ENCODE results near the gene PPP2R5C.
"Not testable (repeated sequence)": the region's sequence is repeated elsewhere in the genome, so short reads cannot be mapped to it uniquely, and the experiment has no call there.

The PPP2R5C gene

GRCh38 chr14:101761032-101761880 is at the start of gene PPP2R5C:
Gene PPP2R5C, plus strand, starts transcription at chr14:101761709. Its CDS starts 185 bp downstream, at chr14:101761894.
- peak in 50 of 51 donors; percentile 55 to 96 (median 82) for DNase-seq

GRCh38 chr14:101711857-101712233 is 49.7 kb upstream of the PPP2R5C start:
- DNase-seq, result not testable (repeated sequence)

- DNase-seq, result not testable (repeated sequence)
Measured at GRCh38 chr14:101712341-101712740, 49.2 kb upstream of the PPP2R5C start.

- DNase-seq, result not testable (repeated sequence)
Measured at GRCh38 chr14:101713091-101713490, 48.4 kb upstream of the PPP2R5C start.

- DNase-seq, result no peak
Measured at GRCh38 chr14:101713621-101714349, 47.7 kb upstream of the PPP2R5C start.

- no peak for DNase-seq
Measured at GRCh38 chr14:101714394-101714793, 47.1 kb upstream of the PPP2R5C start.

GRCh38 chr14:101715210-101716076 is 46.1 kb upstream of the PPP2R5C start:
- no peak for DNase-seq

GRCh38 chr14:101716077-101716950 is 45.2 kb upstream of the PPP2R5C start:
- DNase-seq, result no peak

- no peak for DNase-seq
Measured at GRCh38 chr14:101716956-101717662, 44.4 kb upstream of the PPP2R5C start.

- no peak for DNase-seq
Measured at GRCh38 chr14:101717663-101718490, 43.6 kb upstream of the PPP2R5C start.

GRCh38 chr14:101719045-101719645 is 42.4 kb upstream of the PPP2R5C start:
- DNase-seq, result no peak

GRCh38 chr14:101719708-101720107 is 41.8 kb upstream of the PPP2R5C start:
- DNase-seq, result no peak

GRCh38 chr14:101721111-101721510 is 40.4 kb upstream of the PPP2R5C start:
- no peak for DNase-seq

- no peak for DNase-seq
Measured at GRCh38 chr14:101721951-101722661, 39.4 kb upstream of the PPP2R5C start.

- no peak for DNase-seq
Measured at GRCh38 chr14:101723061-101723595, 38.4 kb upstream of the PPP2R5C start.

- not testable (repeated sequence) for DNase-seq
Measured at GRCh38 chr14:101725652-101726051, 35.9 kb upstream of the PPP2R5C start.

- DNase-seq, result no peak
Measured at GRCh38 chr14:101726295-101726953, 35.1 kb upstream of the PPP2R5C start.
